Stimulated activated CD8-positive, alpha-beta memory T cell treated with anti-CD3 and anti-CD28 coated beads, Interleukin-4, amount 100 ng/mL, for 24 hours (primary cell): ENCODE data around the gene NFIL3.
A peak's percentile ranks its signal among the peaks of the same experiment; 100 is the strongest.
"Not testable (repeated sequence)": the region's sequence is repeated elsewhere in the genome, so short reads cannot be mapped to it uniquely, and the experiment has no call there.

Experiments used
- DNase-seq: peaks from one replicate; pipeline ENCODE4 v3.0.0-alpha.2; 2020; ENCODE audit warnings: low read depth

Gene NFIL3

GRCh38 chr9:91423785-91424402 is at the start of gene NFIL3:
Gene NFIL3 (minus strand): TSS chr9:91423832. CDS start chr9:91410734, 13,098 bp downstream.
- peak; percentile 60 for DNase-seq

GRCh38 chr9:91471524-91471923 is 47.9 kb upstream of the NFIL3 start:
- not testable (repeated sequence) for DNase-seq

DNA sequence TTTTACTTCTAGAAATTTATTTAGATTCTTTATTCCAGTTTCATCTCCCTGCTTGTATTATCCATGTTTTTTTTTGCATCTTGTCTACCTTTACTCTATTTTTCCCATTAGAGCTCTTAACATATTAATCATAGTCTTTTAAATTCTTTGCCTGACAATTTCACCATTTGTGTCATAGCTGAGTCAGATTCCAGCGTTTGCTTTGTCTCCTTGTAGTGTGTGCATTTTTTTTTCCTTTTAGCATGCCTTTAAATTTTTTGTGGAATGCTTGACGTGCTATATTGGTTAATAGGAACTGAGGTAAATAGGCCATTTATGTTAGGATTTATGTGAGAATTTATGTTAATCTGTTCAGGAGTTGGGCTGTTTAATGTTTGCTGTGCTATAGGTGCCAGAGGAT is 41.8 kb upstream of the NFIL3 start:
- no peak for DNase-seq

- DNase-seq = no peak
Measured at GRCh38 chr9:91458906-91459305, 35.3 kb upstream of the NFIL3 start.

DNA sequence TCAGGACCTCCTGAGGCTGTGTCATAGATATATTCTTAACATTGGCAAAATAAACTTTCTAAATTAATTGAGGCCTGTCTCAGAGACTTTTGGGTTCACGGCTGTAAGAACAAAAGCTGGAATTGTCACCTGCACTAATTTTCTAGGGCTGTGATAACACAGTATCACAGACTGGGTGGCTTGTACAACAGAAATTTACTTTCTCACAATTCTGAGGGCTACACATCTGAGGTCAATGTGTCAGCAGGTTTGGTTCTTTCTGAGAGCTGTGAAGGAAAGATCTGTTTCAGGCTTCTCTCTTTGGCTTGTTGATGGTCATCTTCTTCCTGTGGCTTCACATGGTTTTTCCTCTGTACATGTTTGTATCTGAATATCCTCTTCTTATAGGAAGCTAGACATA is 29.2 kb upstream of the NFIL3 start:
- no peak for DNase-seq

DNA sequence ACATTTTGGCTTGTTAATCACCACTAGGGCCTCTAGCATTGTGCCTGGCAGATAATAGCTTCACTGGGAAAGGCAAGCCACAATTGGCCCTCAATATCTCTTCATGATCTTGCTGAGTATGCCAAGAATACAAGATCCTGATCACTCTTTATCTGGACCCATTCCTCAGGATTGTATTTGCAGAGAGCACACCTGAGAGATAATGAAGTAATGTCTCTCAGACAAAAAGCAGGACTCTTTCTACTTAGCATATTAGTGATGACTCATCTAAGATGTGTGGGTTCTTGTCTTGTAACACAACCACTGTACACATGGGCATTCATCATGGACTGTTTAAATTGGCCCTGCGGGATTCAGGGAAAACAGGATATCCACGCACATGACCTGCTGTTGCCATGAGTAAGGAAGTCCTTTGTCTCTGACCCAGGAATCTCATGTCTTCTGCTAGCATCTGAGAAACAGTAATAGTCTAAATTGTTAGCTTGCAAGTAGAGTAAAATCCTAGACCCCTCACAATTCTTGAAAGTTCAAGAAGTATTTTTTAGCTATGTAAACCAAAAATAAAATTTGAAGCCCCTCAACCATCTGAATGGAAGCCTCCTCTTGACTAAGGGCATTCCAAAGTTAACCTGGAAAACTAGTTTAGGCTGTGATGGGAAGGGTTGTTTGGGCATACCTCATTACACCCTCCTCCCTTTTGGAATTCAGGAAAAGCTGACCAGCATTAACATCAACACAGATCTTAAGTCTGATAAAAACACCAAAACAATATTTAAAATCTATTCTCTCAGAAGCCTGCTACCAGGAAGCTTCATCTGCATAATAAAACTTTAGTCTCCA is 28.0 kb upstream of the NFIL3 start:
- DNase-seq = no peak

GRCh38 chr9:91445135-91445534 is 21.5 kb upstream of the NFIL3 start:
- DNase-seq = no peak

DNA sequence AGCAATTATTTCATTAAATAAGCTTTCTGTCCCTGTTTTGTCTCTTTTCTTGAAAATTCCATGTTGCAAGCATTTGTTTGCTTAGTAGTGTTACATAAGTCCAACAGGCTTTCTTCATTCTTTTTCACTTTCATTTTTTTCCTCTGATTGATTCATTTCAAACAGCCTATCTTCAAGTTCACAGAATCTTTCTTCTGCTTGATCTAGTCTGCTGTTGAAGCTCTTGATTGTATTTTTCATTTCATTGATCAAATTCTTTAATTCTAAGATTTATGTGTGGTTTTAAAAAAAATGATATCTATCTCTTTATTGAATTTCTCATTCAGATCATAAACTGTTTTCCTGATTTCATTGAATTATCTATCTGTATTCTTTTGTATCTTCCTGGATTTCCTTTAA is 20.4 kb upstream of the NFIL3 start:
- DNase-seq = no peak

DNA sequence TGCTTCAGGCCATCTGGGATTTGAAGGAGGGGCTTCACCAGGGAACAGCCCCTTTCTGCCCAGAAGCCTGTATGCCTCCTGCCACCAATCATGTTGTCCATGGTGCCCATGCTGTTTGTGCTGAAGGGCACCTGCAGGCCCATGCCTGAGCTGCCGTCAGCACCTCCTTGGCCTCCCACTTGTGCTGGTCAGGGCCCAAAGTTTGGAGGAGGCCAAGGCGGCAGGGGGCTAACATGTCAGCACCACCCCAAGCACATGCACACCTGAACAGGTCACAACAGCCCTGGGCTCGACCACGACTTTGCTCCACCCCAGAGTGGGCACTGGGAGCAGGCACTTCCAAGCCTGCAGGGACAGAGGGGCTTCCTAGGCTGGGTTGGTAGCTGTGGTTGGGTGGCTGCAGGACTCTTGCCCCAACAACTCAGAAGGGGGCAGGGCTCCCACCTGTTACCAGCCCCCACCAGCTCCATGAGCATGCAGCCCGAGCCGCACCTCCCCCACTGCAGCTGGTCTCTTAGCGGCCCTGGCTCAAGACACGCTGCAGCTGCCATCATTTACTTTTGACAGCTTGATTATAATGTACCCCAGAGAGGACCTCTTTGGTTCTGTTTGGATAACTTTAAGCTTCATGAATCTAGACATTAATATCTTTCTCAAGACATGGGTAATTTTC is 19.8 kb upstream of the NFIL3 start:
- no peak for DNase-seq

DNA sequence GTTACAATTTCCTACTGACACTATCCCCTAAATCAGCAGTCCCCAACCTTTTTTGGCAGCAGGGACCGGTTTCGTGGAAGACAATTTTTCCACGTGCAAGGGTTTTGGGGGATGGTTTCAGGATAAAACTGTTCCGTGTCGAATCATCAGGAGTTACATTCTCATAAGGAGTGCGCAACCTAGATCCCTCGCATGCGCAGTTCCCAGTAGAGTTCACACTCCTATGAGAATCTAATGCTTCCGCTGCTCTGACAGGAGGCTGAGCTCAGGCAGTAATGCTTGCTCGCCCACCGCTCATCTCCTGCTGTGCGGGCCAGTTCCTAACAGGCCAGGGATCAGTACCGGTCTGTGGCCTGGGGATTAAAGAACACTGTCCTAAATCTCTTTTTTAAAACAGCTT is 13.2 kb upstream of the NFIL3 start:
- DNase-seq = no peak

- no peak for DNase-seq
Measured at GRCh38 chr9:91433180-91433579, 9.5 kb upstream of the NFIL3 start.

DNA sequence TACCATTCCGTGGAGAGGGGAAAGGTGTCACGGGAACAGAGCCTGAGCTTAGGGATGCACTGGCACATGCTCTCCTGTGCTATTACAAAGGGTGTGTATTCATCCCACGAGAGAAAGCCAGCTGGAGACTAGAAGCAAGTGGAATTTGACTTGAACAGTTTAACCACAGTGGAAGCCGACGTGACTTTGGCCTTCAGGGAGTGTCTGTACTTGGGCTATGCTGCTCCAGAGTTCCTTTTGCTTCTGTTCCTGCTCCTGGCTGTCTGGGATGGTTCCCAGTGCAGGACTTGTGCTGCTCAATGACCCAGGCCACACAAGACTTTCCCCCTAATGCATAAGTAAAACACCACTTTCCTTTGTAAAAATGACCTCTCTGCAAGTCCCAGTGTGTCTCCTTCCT is 7.9 kb upstream of the NFIL3 start:
- DNase-seq = no peak

- no peak for DNase-seq
Measured at GRCh38 chr9:91429501-91429900, 5.9 kb upstream of the NFIL3 start.

- DNase-seq = no peak
Measured at GRCh38 chr9:91428927-91429351, 5.3 kb upstream of the NFIL3 start.

DNA sequence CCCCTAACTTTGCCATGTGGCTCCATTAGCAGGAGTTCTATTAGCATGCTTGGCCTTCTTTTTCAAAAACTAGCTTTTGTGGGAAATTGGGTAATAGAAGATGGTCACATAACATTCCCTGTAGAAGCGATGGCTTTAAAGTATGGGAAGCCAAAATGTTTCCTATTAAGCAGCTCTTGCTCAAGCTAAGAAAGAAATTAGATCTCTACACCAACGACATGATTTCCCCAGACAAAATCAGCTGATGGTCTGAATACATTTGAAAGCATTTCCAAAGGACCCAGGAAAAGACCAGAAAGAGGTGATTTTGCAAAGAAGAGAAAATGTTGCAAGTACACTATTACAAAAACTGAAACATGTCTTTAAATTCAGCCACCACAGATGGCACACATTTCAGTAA is 4.8 kb upstream of the NFIL3 start:
- DNase-seq = no peak

DNA sequence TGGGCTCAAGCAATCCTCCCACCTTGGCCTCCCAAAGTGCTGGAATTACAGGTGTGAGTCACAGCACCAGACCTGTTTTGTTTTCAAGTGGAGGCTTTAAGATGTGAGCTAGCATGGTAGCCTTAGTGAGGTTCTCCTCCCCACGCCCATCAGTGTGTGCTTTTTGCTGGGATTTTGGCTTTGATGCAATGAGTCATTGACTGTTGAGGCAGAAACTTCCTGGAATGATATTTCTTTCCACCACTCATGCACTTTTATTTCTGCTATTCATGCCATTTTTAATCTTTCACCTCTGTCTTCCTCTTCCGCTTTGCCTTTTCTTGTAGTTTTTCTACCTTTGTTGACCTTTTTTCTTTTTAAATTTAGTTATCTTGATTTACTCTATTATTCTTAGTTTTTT is 4.2 kb upstream of the NFIL3 start:
- no peak for DNase-seq

- DNase-seq = no peak
Measured at GRCh38 chr9:91426123-91426745, 2.6 kb upstream of the NFIL3 start.

- no peak for DNase-seq
Measured at GRCh38 chr9:91425271-91425670, 1.6 kb upstream of the NFIL3 start.

- peak; percentile 60 for DNase-seq
Measured at GRCh38 chr9:91424403-91425176, 958 bp upstream of the NFIL3 start.

GRCh38 chr9:91422758-91423711 is 597 bp downstream of the NFIL3 start:
- DNase-seq = peak; percentile 40
